HG02981 (cell line): ENCODE measurements around the gene MAN1A2.

Experiments
- ATAC-seq: cut with Tn5 transposase; IDR thresholded peaks from one replicate; pipeline ENCODE4 v1.9.1; 2021; ENCODE audit warnings: mild to moderate bottlenecking, moderate library complexity; ENCODE audit not compliant: unreplicated experiment

The MAN1A2 gene

DNA sequence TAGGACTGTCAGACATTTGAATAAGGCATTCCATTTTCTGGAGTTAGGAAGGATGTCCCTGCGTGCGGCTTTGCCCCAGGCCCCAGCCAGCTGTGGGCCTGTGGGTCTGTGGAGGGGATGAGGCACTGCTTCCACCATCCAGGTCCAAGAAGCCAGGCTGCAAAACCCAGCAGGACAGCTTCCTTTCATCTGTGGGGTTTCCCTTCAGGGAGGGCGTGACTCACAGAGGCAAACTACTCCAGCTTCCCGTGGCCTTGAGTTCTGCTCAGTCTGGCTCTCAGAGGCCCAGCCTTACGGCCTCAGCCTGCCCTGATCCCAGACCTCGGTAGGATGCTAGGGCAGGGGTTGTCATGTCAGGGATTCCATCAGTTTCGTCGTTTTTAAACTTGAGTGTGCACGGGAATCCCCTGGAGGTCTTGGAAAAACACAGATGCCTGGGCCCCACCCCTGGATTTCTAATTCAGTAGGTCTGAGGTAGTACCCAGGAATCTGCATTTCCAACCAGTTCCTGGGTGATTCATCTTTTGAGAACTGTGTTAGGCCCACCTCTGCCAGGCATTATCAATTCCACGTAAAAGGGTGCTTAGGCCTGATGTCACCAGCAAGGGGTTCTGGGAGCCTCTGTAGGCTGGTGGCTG is 206.3 kb downstream of the MAN1A2 start:
- ATAC-seq = no peak

DNA sequence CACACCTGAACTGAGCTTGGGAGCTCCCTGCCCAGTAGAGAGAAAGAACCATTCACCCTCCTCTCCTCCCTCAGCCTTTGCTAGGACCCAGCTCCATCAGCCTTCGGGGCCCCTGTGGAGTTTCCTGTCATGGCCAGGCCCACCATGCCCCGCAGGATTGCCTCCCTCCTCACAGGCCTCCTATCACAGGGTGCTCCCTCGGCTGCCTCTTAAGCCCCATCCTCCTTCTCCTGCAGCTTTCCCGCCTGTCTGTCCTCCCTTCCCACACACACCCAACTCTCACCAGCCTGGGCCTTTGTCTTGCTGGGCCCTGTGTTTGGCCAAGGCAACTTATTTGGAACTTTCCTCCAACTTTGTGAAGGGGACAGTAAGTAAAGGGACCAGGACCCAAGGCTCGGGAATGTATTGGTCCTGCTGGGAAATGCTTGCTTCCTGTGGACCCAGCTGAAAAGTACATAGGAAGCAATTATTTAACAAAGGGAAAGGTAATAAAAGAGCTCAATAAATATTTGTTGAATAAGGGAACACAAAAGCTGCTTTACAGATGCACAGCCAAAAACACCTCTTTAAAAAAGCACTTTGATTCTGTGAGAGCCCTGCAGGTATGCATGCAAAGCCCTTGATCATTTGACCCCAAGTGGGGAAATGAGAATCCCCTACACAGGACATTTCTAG is 207.0 kb downstream of the MAN1A2 start:
- no peak for ATAC-seq

GRCh38 chr1:117575586-117576225 is 208.5 kb downstream of the MAN1A2 start:
- ATAC-seq = no peak

GRCh38 chr1:117576236-117576635 is 209.0 kb downstream of the MAN1A2 start:
- no peak for ATAC-seq

- no peak for ATAC-seq
These were observed 210.1 kb downstream of the MAN1A2 start for GRCh38 chr1:117577191-117577885.

GRCh38 chr1:117578466-117578865 is 211.2 kb downstream of the MAN1A2 start:
- ATAC-seq = no peak
